HEK293T (cell line): ENCODE measurements around the gene ZBTB1.

Experiments used
- CTBP1 ChIP-seq: fragments of 450-650 bp; IDR thresholded peaks from 2 replicates; pipeline ENCODE4 v1.6.1; 2016; ENCODE audit warnings: borderline replicate concordance
- ELF4 ChIP-seq: fragments of 450-650 bp; IDR thresholded peaks from 2 replicates; pipeline ENCODE4 v1.6.1; 2017; ENCODE audit warnings: antibody characterized with exemption
- FOXA1 ChIP-seq: fragments of 450-650 bp; IDR thresholded peaks from 2 replicates; pipeline ENCODE4 v1.6.1; 2016; ENCODE audit warnings: mild to moderate bottlenecking
- FOXM1 ChIP-seq: fragments of 450-650 bp; IDR thresholded peaks from 2 replicates; pipeline ENCODE4 v1.6.1; 2017; ENCODE audit warnings: mild to moderate bottlenecking, borderline replicate concordance
- TF ChIP-seq, protein P1 (sequence below): fragments of 450-650 bp; IDR thresholded peaks from 2 replicates; pipeline ENCODE4 v1.6.1; 2016

DNA sequence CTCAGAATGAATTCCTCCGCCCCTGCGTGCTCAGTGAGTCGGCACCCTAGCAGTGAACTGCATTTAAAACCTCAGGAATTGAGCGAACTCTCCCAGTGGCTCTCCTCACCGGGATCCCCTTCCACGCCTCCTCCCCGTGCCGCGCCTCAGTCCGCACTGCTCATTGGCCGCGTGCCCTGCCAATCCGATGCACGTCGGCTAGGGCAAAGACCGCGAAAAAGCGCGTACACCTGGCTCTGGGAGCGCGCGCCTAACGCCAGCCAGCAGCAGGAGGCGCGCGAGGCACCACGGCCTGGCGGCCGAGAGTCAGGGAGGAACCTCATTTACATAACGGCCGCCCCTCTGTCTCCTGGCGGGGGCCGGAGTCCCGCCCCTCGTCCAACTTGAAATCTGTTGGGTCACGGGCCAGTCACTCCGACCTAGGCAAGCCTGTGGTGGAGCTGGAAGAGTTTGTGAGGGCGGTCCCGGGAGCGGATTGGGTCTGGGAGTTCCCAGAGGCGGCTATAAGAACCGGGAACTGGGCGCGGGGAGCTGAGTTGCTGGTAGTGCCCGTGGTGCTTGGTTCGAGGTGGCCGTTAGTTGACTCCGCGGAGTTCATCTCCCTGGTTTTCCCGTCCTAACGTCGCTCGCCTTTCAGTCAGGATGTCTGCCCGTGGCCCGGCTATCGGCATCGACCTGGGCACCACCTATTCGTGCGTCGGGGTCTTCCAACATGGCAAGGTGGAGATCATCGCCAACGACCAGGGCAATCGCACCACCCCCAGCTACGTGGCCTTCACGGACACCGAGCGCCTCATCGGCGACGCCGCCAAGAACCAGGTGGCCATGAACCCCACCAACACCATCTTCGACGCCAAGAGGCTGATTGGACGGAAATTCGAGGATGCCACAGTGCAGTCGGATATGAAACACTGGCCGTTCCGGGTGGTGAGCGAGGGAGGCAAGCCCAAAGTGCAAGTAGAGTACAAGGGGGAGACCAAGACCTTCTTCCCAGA lies 35.9 kb downstream of the ZBTB1 start, which contains the start of gene HSPA2:
- TF ChIP-seq ELF4 (no peak), CTBP1 (no peak), FOXA1 (no peak), FOXM1 (no peak)
- TF ChIP-seq, protein P1, sequence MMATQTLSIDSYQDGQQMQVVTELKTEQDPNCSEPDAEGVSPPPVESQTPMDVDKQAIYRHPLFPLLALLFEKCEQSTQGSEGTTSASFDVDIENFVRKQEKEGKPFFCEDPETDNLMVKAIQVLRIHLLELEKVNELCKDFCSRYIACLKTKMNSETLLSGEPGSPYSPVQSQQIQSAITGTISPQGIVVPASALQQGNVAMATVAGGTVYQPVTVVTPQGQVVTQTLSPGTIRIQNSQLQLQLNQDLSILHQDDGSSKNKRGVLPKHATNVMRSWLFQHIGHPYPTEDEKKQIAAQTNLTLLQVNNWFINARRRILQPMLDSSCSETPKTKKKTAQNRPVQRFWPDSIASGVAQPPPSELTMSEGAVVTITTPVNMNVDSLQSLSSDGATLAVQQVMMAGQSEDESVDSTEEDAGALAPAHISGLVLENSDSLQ, result peak; percentile 99
